NCI-H146 (cell line): ENCODE results near the gene NAA25.
"Not testable (repeated sequence)": the region's sequence is repeated elsewhere in the genome, so short reads cannot be mapped to it uniquely, and the experiment has no call there.

Experiments
- DNase-seq: peaks from one replicate; lab custom pipeline; 2025; lab: John Stamatoyannopoulos, UW

Gene NAA25

DNA sequence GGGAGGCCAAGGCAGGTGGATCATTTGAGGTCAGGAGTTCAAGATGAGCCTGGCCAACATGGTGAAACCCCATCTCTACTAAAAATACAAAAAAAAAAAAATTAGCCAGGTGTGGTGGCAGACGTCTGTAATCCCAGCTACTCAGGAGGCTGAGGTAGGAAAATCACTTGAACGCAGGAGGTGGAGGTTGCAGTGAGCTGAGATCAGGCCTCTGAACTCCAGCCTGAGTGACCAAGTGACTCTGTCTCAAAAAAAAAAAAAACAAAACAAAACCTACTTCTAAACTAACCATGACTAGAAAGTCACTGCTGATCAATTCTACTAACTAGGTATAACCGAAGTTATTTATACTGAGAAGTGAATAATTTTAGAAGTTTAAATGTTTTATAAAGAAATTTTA is 99.0 kb downstream of the NAA25 start:
- DNase-seq, result not testable (repeated sequence)

DNA sequence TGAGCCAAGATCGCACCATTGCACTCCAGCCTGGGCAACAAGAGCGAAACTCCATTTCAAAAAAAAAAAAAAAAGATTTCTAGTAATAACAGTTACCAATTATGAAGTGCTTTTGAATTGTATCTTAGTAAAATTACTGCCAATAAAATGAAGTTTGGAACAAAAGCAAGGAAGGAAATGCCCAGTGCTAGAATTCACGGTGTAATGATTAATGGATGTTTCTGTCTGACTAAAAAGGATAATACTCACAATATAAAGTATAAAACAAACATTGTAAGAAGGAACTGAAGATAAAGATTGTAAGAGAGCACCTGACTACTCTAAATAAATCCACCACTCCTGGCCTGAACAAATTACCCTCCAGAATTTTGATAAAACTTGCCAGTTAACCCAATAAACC is 99.7 kb downstream of the NAA25 start:
- DNase-seq, result no peak

DNA sequence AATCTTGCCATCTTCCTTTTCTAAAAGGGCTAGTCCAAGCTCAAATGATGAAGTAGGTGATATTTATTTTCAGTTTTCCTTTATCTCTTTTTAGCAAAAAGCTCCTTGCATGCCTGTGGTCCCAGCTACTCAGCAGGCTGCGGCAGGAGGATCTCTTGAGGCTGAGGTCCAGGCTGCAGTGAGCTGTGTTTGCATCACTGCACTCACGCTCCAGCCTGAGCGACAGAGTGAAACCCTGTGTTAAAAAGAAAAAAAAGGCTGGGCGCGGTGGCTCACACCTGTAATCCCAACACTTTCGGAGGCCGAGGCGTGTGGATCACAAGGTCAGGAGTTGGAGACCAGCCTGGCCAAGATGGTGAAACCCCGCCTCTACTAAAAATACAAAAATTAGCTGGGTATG is 100.6 kb downstream of the NAA25 start:
- no peak for DNase-seq

DNA sequence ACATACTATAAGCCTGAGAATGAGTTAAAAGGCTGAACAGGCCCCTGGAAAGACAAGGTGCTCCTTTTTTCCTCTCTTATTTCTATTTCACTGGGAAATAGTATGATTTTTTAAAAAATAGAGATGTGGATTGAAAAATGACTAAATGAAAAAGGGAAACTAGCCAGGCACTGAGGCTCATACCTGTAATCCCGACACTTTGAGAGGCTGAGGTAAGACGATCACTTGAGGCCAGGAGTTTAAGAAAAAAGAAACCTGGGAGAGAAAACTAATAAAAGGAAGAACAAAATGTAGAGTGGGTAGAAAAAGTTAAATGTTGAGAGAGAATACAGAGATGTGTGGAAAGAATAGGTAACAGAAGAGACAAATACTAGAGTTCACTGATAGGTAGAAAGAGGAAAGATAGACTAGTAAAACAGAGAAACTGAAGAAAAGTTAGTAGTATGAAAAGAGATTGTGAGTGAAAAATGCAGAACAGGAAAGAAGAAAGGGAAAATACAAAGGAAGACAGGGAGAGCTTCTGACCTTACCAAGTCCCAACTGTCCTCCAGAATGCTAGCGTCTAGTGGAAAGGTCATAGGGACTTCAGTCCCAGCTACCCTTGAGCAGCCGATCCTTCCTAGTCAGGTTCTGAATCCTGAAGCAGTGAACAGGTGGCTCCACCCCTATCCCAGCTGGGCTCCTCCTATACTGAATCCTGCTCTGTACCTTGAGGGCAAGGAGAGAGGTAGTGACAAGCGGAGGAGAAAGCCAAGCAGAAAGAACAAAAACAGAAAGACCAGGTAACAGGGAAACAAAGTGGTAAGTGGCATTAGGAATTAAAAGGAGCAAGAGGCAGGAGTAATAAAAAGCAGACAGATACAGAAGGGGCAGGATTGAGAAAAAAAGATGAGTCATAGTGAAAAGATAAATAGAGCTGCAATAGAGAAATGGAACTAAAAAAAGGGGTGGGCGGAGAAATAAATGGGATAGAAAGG is 102.9 kb downstream of the NAA25 start:
- peak; percentile 31 for DNase-seq

DNA sequence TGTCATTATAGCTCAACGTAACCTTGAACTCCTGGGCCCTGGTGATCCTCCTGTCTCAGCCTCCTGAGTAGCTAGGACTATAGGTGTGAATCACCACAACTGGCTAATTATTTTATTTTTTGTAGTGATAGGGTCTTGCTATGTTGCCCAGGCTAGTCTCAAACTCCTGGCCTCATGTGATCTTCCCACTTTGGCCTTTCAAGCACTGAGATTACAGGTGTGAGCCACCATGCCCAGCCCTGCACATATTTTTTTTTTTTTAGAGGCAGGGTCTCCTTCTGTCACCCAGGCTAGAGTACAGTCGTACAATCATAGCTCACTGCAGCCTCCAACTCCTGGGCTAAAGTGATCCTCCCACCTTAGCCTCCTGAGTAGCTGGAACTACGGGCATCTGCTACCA is 104.5 kb downstream of the NAA25 start:
- no peak for DNase-seq

DNA sequence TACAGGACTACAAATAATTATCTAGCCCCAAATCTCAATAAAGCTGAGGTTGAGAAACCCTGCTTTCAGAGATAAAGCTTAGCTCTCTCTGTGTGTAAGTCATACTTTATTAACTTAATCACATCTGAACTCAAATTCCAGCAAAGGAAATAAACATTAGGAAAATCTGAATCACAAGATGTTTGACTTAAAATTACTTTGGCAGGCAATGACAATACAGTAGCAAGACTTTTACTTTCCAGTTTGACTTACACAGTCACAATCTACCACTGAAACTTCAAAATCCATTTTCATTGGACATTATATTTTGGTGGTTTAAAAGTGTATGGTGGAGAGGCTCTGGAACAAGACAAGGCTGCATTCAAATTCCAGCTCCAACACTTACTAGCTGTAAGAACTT is 107.0 kb downstream of the NAA25 start:
- DNase-seq, result no peak

DNA sequence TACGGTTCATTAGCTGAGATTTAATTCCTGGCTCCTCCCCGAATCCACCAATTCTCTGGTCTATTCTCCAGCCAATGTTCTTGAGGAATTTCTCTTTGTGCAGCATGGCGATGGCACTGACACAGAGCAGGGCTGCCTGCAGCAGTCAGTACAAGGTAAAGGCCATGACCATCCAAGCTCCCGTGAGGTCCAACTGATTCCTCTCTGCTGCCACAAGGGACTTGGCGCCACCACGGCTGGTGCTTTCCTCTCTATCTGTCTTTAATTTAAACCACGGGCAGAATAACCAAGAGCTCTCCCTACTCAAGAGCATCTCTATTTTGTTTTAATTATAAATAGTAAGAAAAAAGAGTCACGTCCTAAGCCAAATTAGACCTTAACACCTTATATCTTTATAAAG is 107.8 kb downstream of the NAA25 start:
- DNase-seq, result no peak

DNA sequence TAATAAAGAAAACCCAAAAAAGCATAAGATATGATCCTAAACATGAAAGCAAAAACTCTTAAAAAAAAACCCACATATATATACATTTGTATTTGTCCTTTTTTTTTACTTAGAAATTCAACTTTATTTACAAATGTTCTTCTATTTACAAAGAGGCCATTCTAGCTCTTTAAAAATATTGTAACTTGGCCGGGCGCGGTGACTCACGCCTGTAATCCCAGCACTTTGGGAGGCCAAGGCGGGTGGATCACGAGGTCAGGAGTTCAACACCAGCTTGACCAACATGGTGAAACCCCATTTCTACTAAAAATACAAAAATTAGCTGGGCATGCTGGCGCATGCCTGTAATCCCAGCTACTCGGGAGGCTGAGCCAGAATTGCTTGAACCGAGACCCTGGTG is 109.5 kb downstream of the NAA25 start:
- DNase-seq, result not testable (repeated sequence)

DNA sequence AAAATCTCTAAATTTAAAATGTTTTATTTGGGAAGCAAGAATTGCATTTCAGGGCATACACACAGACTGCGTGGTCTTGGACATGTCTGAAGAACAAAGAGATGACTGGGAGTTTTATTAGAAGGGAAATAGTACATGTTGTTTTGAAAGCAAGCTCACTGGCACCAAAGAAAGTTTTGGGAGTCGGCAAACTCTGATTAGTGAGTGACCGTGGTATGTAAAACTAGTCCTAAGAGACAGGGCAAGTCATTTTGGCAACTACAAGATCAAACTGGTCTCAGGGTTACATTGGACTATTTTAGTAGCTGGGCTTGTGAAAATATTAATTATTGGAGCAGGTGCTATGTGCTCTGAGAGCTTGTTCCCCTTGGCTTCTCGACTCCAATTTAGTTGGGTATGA is 110.6 kb downstream of the NAA25 start:
- no peak for DNase-seq

DNA sequence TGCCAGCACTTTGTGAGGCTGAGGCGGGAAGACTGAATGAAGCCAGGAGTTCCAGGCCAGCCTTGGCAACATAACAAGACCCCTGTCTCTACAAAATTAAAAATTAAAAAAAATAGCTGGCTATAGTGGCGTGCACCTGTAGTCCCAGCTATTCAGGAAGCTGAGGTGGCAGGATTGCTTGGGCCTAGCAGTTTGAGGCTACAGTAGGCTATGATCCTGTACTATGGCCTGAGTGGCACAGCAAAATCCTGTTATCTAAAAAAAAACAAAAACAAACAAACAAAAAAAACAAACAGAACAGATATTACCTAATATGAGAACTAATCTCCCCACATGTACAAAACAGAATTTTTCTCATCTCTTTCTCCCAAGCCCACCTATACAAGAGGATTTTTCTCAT is 111.3 kb downstream of the NAA25 start:
- no peak for DNase-seq

DNA sequence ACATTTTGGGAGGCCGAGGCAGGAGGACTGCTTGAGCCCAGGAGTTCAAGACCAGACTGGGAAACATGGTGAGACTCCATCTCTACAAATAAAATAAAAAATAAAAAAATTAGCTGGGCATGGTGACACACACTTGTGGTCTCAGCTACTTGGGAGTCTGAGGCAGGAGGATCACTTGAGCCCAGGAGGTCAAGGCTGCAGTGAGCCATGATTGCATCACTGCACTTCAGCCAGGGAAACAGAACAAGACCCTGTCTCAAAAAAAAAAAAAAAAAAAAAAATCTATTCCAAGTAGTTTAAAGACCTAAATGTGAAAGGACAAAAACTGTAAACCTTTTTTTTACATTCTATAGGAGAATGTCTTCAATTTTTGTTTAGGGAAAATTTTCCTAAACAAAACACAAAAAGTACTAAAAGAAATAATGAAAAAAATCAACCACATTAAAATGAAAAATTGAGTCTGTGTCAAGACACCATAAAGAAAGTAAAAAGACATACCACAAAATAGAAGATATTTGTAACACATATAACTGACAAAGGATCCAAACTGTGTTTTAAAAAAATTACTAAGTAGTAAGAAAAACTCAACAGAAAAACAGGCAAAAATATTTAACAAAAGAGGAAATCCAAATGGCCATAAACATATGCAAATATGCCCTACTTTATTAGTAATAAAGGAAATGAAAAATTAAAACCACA is 112.7 kb downstream of the NAA25 start:
- no peak for DNase-seq

DNA sequence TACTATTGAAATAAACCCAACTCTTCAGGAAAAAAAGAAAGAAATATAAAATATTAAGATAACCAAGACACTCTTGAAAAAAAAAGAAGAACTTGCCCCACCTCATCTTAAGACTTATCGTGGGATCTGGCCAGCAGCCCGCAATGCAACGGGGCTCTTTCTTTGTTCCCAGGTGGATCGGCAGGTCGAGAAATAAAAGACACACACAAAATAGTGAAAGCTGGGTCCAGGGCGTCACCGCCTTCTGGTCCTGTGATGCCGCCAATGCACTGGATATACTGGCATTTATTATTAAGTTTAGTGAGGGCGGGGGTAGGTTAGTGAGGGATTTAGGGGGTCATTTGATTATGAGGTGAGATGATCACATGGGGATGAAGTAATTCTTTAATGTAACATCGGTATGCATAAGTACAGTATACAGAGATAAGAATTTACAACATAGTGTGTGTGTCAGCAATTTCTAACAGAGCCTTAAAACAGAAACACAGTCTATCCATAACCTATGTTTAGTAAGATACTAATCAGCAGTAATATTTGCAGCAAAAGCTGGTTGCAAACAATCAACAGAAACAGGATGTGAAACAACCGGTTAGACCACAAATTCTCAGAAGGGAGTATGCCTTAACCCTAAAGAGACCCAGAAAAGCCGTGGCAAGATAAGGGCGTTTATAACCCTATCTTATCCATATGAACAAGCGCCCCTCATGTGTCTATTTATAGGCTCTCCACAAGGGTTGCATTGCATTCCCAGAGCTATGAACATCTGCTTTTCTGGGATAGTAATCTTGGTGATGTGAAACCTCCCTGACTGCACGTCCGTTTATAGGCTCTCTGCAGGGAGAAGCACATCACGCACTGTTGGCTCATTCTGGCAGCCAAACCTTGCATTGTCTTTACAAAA is 114.1 kb downstream of the NAA25 start:
- DNase-seq, result not testable (repeated sequence)

DNA sequence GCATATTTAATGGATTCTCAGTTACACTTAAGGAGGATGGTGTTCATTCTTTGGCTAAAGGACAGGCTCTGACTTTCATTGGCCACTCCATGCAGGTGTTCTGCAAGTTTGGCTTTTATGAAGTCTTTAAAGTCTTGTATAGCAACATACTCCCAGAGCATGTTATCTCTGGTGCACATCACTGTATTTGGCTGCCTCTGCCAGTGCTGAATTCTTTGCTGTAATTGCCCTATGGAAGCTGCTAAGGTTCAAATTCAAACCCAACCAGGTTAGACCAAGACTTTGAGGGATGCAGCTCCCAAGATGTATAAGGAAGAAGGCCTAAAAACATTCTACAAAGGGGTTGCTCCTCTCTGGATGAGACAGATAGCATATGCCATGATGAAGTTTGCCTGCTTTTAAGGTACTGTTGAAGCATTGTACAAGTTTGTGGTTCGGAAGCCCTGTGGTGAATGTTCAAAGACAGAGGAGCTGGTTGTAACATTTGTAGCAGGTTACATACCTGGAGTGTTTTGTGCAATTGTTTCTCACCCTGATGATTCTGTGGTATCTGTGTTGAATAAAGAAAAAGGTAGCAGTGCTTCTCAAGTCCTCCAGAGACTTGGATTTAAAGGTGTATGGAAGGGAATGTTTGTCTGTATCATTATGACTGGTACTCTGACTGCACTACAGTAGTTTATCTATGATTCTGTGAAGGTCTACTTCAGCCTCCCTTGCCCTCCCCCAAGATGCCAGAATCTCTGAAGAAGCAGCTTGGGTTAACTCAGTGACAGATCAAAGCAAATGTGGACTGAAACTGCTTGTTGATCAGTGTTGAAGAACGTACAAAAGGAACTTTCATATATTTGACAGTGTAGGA is 115.1 kb downstream of the NAA25 start:
- DNase-seq, result no peak

DNA sequence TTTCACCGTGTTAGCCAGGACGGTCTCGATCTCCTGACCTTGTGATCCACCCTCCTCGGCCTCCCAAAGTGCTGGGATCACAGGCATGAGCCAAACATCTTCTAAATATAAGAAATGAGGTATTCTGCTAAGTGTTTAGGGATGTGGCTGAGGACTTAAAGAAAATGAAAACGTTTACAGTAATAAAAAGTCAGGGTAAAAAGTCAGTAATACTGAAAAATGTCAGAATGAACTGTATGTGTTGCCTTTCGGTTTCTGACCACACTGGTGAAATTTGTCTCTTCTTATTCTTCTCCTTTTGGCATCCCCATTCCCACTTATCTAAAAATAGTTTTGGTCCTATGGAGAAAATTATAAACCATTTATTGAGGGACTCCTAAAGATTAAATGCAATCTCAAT is 116.1 kb downstream of the NAA25 start:
- DNase-seq, result no peak

DNA sequence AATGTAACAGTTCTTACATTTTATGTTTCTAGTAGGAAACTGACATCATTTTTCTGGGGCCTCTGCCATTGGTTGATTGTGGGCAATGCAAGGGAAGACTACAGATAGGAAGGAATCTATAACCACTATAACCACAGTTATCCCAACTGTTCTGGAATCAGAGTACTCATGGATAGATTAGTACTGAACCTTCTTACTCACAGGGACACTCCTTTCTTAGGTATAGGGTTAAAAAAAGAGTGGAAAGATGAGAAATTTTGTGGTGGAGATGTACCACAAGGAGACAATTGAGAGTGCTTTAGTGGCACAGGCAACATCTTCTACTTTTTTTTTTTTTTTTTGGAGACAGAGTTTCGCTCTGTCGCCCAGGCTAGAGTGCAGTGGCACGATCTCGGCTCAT is 116.6 kb downstream of the NAA25 start:
- DNase-seq, result no peak

DNA sequence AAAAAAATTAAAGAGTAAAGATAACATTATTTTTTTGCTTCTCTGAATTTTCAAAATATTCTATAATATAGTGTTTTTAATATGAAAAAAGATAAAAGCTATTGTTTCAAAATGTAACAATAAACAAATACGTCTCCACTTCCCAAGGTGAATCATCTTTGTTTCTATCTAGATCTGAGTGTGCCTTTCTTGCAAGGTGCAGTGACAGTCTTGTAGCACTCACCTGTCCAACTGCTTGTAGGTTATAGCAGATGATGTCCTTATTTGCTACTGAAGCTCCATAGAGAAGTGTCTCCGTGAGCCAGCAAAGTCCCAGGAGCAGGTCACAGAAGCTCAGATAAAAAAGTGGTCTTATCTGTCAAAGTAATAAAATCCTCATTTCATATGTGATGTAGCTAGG is 117.0 kb downstream of the NAA25 start:
- DNase-seq, result no peak

DNA sequence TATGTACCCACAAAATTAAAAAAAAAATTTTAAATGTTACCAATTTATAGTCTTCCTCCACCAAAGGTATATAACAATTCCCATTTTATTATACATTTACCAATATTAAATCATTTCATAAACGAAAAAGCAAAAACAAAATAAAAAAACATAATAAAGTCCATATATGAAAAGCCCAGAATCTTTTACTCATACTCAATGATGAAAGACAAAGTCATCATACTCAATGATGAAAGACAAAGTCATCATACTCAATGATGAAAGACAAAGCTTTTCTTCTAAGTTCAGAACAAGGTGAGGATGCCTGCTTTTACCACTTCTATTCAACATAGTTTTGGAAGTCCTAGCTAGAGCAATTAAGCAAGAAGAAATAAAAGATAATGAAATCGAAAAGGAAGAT is 123.8 kb downstream of the NAA25 start:
- no peak for DNase-seq

DNA sequence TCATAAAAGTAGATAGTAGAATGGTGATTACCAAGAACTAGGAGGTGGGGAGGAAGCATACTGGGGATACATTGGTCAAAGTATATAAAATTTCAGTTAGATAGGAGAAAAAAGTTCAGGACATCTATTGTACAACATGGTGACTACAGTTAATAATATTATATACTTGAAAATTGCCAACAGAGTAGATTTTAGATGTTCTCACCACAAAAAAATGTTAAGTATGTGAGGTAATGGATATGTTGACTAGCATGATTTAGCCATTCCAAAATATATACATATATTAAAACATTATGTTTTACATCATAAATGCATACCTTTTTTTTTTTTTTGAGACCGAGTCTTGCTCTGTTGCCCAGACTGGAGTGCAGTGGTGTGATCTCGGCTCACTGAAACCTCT is 126.6 kb downstream of the NAA25 start:
- DNase-seq, result no peak

DNA sequence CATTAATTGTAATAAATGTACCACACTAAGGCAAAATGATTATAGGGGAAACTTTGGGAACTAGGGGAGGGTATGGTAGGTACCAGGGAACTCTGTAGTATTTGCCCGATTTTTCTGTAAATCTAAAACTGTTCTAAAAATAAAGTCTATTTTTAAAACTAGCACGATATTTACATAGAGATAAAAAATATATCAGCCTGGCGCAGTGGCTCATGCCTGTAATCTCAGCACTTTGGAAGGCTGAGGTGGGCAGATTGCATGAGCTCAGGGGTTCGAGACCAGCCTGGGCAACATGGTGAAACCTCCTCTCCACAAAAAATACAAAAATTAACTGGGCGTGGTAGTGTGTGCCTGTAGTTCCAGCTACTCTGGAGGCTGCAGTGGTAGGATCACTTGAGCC is 128.0 kb downstream of the NAA25 start:
- no peak for DNase-seq

DNA sequence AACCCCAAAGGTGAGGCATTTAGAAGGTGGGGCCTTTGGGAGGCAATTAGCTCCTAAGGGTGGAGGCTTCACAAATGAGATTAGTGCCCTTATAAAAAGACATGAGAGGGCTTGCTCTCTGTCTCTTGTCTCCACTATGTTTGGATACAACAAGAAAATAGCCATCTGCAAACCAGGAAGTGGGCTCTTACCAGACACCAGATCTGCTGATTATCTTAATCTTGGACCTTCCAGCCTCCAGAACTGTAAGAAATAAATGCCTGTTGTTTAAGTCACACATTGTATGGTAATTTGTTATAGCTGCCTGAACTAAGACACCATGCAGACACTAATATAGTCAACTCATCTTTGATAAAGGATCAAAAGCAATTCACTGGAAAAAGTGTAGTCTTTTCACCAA is 130.0 kb downstream of the NAA25 start:
- DNase-seq, result no peak

DNA sequence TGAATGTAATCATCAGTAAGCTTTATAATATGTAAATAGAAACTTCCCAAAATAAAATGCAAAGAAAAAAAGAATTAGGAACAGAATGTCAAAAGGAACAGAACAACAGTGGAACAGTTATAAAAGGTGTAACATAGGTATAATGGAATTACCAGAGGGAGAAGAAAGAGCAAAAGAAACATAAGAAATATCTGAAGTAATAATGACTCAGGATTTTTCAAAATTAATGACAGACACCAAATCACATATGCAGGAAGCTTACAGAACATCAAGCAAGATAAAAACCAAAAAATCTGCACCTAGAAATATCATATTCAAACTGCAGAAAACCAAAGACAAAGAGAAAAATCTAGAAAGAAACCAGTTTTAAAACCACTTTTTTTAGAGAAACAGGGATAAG is 131.7 kb downstream of the NAA25 start:
- no peak for DNase-seq
